ENCODE measurements around the gene EXOSC10. TPM values are rescaled to one million over a fixed set of nuclear protein-coding genes. Genes with fewer than 3 reads are reported as not detected.

Gene EXOSC10
- polyA plus RNA-seq, 1 of the 3 experiments (the other 2 are of a cell fraction), result 62.5 TPM

- Histone ChIP-seq H3K4me2 (no peak overlapping the region), H3K79me2 (ENCODE audit: insufficient read depth) (no peaks in the 10 kb centered on the region), H3K27ac (ENCODE audit: low read depth in 2 of 2, low read length in 1 of 2) (peak overlapping the region in 1 of 2 experiments; percentile 88; a peak in 2 of 4 replicates), H3K9me2 (no peaks in the 10 kb centered on the region), H2AFZ (ENCODE audit: low read depth) (no peak overlapping the region), H3F3A (replicated peaks; ENCODE audit: insufficient read depth) (peaks cover 11% of the 10 kb centered on the region), H3K36me3 (replicated peaks in 1 of 2; ENCODE audit: control insufficient read depth in 1 of 2, insufficient read depth in 2 of 2, low read length in 1 of 2) (peaks cover 57 to 68% of the 10 kb centered on the region in 2 experiments), H3K4me1 (ENCODE audit: control insufficient read depth in 1 of 2, insufficient read depth in 2 of 2, low read depth in 1 of 2, low read length in 1 of 2) (peaks cover 11 to 32% of the 10 kb centered on the region in 2 experiments), H3K27me3 (ENCODE audit: insufficient read depth) (no peaks in the 10 kb centered on the region), H3K9me3 (no peaks in the 10 kb centered on the region), H3K4me3 (ENCODE audit: low read depth in 2 of 2, low read length in 1 of 2) (no peak overlapping the region), H4K20me1 (ENCODE audit: insufficient read depth) (peaks cover 5% of the 10 kb centered on the region; the same call in 1 of the 2 replicates), H3K9ac (no peak overlapping the region)
- POLR2A ChIA-PET, result no interaction called here
- whole genome bisulfite sequencing (ENCODE audit: low lambda C conversion rate), result 86% methylated on average over 3 of the region's 3 CpGs
- TF ChIP-seq EP300 (IDR thresholded peaks at IDR 0.05; ENCODE audit: borderline replicate concordance in 1 of 2, low read depth in 1 of 2, low read length in 1 of 2) (no peak), REST (IDR thresholded peaks at IDR 0.05; ENCODE audit: low read depth, low read length) (no peak), TCF12 (IDR thresholded peaks at IDR 0.05) (no peak), NRF1 (IDR thresholded peaks at IDR 0.05; ENCODE audit: low read depth, low read length) (no peak), FOXM1 (IDR thresholded peaks at IDR 0.05; ENCODE audit: low read depth) (no peak), MEF2A (IDR thresholded peaks at IDR 0.05; ENCODE audit: borderline replicate concordance, low read depth) (no peak), USF1 (IDR thresholded peaks at IDR 0.05; ENCODE audit: borderline replicate concordance, low read depth) (no peak), RCOR1 (IDR thresholded peaks at IDR 0.05; ENCODE audit: low read length) (no peak), SMC3 (IDR thresholded peaks at IDR 0.05; ENCODE audit: low read depth, low read length) (no peak), FOXJ3 (CRISPR knock-in tag; IDR thresholded peaks at IDR 0.05) (no peak), PBX3 (IDR thresholded peaks at IDR 0.05) (no peak), TAF1 (IDR thresholded peaks at IDR 0.05; ENCODE audit: borderline replicate concordance, low read depth, low read length) (no peak), MAX (IDR thresholded peaks at IDR 0.05; ENCODE audit: low read depth) (no peak)
- CTCF ChIA-PET, result interaction anchor here (0.7 to 3.5 kb wide), 12 partner anchors 12 to 95 kb away, joined by 3 to 19 read pairs (median 6); partner anchors contain the start of gene EXOSC10
- DNase-seq, result no peak
These were observed 32.1 kb upstream of the EXOSC10 start for GRCh38 chr1:11131816-11132215.
